Measurements from ENCODE around the gene KRTAP10-3. TPM values are rescaled to one million over a fixed set of nuclear protein-coding genes. Genes with fewer than 3 reads are reported as not detected.

Gene KRTAP10-3
- total RNA-seq, 1 donor from 2014 or later: not detected

DNA sequence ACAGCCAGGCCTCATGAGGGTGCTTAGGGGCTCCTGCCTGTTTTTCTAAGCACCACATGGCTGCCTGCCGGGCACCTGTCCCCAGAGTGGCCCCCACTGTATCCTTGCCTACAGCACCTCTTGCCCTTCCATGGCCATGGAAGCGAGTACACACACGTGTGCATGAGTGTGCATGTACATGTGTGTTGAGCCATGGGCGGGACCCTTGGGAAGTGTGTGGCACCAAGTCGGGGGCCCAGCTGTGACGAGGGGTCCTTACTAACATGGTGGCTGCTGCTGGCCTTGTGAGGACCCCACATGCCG, 44.4 kb downstream of the KRTAP10-3 start:
- Mint-ChIP-seq H3K4me3 (ENCODE audit: unreplicated experiment) (no peak overlapping the region), H3K27me3 (ENCODE audit: low read depth) (peaks cover 9% of the 10 kb centered on the region), H3K36me3 (ENCODE audit: low read depth) (no peaks in the 10 kb centered on the region), H3K9me3 (ENCODE audit: low read depth) (no peaks in the 10 kb centered on the region), H3K4me1 (ENCODE audit: low read depth) (no peaks in the 10 kb centered on the region), H3K27ac (ENCODE audit: unreplicated experiment) (no peak overlapping the region)
- TF ChIP-seq, protein P1, sequence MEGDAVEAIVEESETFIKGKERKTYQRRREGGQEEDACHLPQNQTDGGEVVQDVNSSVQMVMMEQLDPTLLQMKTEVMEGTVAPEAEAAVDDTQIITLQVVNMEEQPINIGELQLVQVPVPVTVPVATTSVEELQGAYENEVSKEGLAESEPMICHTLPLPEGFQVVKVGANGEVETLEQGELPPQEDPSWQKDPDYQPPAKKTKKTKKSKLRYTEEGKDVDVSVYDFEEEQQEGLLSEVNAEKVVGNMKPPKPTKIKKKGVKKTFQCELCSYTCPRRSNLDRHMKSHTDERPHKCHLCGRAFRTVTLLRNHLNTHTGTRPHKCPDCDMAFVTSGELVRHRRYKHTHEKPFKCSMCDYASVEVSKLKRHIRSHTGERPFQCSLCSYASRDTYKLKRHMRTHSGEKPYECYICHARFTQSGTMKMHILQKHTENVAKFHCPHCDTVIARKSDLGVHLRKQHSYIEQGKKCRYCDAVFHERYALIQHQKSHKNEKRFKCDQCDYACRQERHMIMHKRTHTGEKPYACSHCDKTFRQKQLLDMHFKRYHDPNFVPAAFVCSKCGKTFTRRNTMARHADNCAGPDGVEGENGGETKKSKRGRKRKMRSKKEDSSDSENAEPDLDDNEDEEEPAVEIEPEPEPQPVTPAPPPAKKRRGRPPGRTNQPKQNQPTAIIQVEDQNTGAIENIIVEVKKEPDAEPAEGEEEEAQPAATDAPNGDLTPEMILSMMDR (IDR thresholded peaks at IDR 0.05): no peak
- no peak for DNase-seq (ENCODE audit: low spot score)

DNA sequence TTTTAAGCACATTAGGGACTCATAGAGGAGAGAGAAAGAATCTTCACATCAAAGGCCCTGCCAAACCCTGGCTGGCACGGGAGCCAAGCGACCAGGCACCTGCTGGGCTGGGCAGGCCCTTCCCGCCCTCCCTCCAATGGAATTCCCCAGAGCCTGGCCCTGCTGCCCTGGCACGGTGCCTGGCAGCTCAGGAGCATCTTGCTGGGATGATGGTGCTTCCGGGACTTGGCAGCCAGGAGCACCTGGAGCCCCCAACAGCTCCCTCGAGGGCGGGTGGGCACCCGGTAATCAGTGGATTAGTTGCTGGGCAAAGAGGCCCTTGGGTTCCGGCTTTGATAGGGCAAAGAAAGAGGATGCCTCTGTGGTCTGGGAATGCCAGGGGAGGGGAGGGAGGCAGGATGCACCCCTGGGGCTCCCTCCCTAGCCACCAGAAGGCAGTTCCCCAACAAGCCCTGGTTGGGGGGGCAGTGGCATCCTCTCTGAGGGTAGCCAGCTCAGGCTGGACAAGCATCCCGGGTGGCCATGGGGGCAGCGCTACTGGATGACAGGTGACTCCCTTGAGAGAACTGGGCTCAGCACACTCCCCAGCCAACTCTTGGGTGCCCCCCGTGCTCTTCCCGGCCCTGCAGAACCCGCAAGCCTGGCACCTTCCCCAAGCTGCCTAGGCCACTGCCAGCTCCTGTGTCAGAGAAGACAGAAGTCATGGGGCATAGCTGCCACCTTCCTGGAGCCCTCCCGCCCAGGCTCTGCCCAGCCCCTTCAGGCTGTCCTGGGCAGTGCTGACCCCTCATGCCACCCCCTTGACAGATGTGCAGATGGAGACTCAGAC, 45.0 kb downstream of the KRTAP10-3 start:
- DNase-seq (ENCODE audit: low spot score): peak; percentile 91
- peaks cover 9% of the 10 kb centered on the region for H3K27me3 Mint-ChIP-seq (ENCODE audit: low read depth)
- TF ChIP-seq, protein P1 (IDR thresholded peaks at IDR 0.05): no peak
- no peaks in the 10 kb centered on the region for H3K4me1 Mint-ChIP-seq (ENCODE audit: low read depth)
- no peak overlapping the region for H3K27ac Mint-ChIP-seq (ENCODE audit: unreplicated experiment)
- no peaks in the 10 kb centered on the region for H3K36me3 Mint-ChIP-seq (ENCODE audit: low read depth)
- no peaks in the 10 kb centered on the region for H3K9me3 Mint-ChIP-seq (ENCODE audit: low read depth)
- H3K4me3 Mint-ChIP-seq (ENCODE audit: unreplicated experiment): no peak overlapping the region

DNA sequence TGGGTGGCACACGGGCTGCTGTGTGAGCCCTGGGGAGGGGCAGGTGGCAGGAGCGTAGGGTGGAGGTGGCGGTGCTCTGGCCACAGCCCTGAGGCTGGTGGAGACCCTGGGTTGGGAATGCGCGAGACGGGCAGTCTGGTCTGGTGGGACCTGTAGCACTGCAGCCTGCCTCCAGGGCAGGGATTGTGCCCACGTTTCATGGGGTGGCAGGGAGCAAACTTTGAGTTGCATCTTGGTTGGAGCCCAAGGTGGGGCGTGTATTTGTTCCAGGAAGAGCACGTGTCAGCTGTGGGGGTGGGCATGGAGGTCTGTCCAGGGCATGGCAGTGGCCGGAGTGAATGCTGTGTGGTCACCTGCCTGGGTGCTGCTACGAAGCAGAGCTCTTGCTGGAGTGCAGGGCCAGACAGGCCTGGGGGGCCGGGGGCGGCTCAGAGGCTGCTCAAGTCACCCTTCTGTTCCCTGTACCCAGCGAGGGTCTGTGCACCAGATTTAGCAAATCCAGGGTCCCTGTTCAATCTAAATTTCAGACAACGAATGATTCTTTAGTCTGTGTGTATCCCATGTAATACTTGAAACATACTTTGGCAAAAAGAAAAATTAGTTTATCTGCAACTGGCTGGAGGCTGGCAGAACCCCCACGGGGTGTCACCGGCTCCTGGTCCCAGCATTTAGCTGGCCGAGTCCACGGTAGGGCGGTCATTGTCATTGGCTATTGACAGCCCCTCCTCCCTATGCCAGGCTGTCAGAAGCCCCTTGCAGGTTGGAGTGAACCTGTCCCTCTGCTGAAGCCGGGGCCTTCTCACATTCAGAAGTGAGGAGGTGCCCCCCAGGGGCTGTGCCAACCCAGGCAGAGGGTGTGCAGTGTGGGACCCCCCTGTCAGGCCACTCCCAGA, 45.9 kb downstream of the KRTAP10-3 start:
- Mint-ChIP-seq H3K4me1 (ENCODE audit: low read depth) (no peaks in the 10 kb centered on the region), H3K36me3 (ENCODE audit: low read depth) (no peaks in the 10 kb centered on the region), H3K9me3 (ENCODE audit: low read depth) (no peaks in the 10 kb centered on the region)

DNA sequence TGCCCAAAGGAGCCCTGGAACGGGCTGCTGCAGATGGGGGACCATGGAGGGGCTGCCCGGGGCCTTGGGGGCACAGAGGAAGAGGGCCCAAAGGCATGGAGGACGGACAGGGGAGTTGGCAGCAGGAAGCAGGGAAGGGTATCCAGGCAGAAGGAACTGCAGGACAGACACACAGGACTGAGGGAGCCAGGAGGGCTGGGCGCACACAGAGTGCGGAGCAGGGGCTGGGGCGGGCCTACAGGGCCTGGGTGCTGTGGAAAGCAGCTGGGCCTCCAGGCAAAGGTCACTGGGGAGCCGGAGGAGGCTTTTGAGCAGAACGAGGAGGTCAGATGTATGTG, 46.7 kb downstream of the KRTAP10-3 start:
- H3K27me3 Mint-ChIP-seq (ENCODE audit: low read depth): peaks cover 6% of the 10 kb centered on the region
- DNase-seq (ENCODE audit: low spot score): peak; percentile 70
- no peak overlapping the region for H3K27ac Mint-ChIP-seq (ENCODE audit: unreplicated experiment)
- TF ChIP-seq, protein P1 (IDR thresholded peaks at IDR 0.05): no peak
- no peaks in the 10 kb centered on the region for H3K9me3 Mint-ChIP-seq (ENCODE audit: low read depth)
- no peak overlapping the region for H3K4me3 Mint-ChIP-seq (ENCODE audit: unreplicated experiment)
- H3K4me1 Mint-ChIP-seq (ENCODE audit: low read depth): no peaks in the 10 kb centered on the region
- H3K36me3 Mint-ChIP-seq (ENCODE audit: low read depth): no peaks in the 10 kb centered on the region

More for the DNA sequence above, 45.9 kb downstream of the KRTAP10-3 start:
- H3K27ac Mint-ChIP-seq (ENCODE audit: unreplicated experiment): no peak overlapping the region
- TF ChIP-seq, protein P1 (IDR thresholded peaks at IDR 0.05): no peak
- no peak overlapping the region for H3K4me3 Mint-ChIP-seq (ENCODE audit: unreplicated experiment)
- H3K27me3 Mint-ChIP-seq (ENCODE audit: low read depth): peaks cover 7% of the 10 kb centered on the region
- peak; percentile 73 for DNase-seq (ENCODE audit: low spot score)

DNA sequence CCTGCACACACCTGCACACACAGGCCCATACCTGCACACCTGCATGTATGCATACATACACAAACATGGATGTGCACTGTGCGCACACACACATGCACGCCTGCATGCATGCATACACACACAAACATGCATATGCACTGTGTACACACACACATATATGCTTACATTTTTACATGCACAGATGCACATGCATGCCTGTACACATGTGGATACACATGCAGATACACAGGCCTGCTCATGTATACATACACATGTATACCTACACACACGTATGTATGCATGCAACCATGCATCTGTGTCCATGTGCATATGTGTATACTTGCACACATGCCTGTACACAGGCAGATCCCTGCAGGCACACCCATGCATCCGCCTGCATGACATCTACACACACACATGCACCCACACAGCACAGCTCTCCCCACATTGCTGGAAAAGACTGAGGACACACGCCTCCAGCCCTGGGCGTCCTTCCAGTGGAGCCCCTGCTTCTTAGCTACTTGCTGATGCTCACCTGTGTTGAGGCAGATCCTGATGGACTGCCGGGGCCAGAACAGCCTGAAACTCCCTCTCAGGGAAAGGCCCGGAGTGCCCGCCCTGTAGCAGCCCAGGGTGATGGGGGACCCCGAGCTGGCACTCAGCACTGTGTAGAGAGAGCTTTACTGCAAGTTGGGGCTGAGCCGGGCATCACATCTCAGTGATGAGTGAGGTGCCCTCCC, 47.2 kb downstream of the KRTAP10-3 start:
- TF ChIP-seq, protein P1 (IDR thresholded peaks at IDR 0.05): no peak
- H3K4me3 Mint-ChIP-seq (ENCODE audit: unreplicated experiment): no peak overlapping the region
- peak; percentile 40 for DNase-seq (ENCODE audit: low spot score)
- no peaks in the 10 kb centered on the region for H3K36me3 Mint-ChIP-seq (ENCODE audit: low read depth)
- peaks cover 6% of the 10 kb centered on the region for H3K27me3 Mint-ChIP-seq (ENCODE audit: low read depth)
- H3K27ac Mint-ChIP-seq (ENCODE audit: unreplicated experiment): no peak overlapping the region
- no peaks in the 10 kb centered on the region for H3K9me3 Mint-ChIP-seq (ENCODE audit: low read depth)
- H3K4me1 Mint-ChIP-seq (ENCODE audit: low read depth): no peaks in the 10 kb centered on the region
